Upper lobe of right lung (tissue), 1 donor: Measurements from ENCODE around the gene RNF144B. TPM values are rescaled to one million over a fixed set of nuclear protein-coding genes. Genes with fewer than 3 reads are reported as not detected.
"Not testable (repeated sequence)": the region's sequence is repeated elsewhere in the genome, so short reads cannot be mapped to it uniquely, and the experiment has no call there.

Experiments
- ATAC-seq: fragments of 200-7000 bp; cut with Tn5 transposase; one replicate; pipeline ENCODE4 v1.9.1; 2020; ENCODE audit warnings: mild to moderate bottlenecking, moderate library complexity
- DNase-seq: peaks from one replicate; pipeline ENCODE4 v3.0.0-alpha.2; 2020
- H3K27ac ChIP-seq: fragments of 200-600 bp; one replicate; pipeline ENCODE4 v1.8.0; 2022
- H3K27me3 ChIP-seq: fragments of 200-600 bp; one replicate; pipeline ENCODE4 v1.8.0; 2022; ENCODE audit warnings: mild to moderate bottlenecking
- H3K36me3 ChIP-seq: fragments of 200-600 bp; one replicate; pipeline ENCODE4 v1.8.0; 2022
- H3K4me1 ChIP-seq: fragments of 200-600 bp; one replicate; pipeline ENCODE4 v1.8.0; 2022
- H3K4me3 ChIP-seq: fragments of 200-600 bp; one replicate; pipeline ENCODE4 v1.8.0; 2022; ENCODE audit warnings: mild to moderate bottlenecking
- H3K9me3 ChIP-seq: fragments of 200-600 bp; one replicate; pipeline ENCODE4 v1.8.0; 2022
- intact Hi-C: fragments of 100-400 bp; cut with DNase I; formaldehyde crosslinking; loops from one replicate; pipeline ENCODE4 v1.11.0; 2022
- total RNA-seq: library from RNA; stranded (reverse); fragmentation: NEBNext Ultra II Directional; extraction: Animal tissue kit (Norgen Biotek cat#: 25700); gene quantifications from one replicate; pipeline ENCODE4 v1.2.1, GENCODE V29; 2021
- TF ChIP-seq, protein P1 (sequence below): fragments of 200-600 bp; IDR thresholded peaks from one replicate; pipeline ENCODE4 v1.8.0; 2022; ENCODE audit warnings: antibody characterized with exemption
- donor health status: DM: no; HTN: yes; CAD: no; lungs with severe emphysema.

RNF144B gene
- total RNA-seq, 1 donor from 2014 or later, result 82.4 TPM

DNA sequence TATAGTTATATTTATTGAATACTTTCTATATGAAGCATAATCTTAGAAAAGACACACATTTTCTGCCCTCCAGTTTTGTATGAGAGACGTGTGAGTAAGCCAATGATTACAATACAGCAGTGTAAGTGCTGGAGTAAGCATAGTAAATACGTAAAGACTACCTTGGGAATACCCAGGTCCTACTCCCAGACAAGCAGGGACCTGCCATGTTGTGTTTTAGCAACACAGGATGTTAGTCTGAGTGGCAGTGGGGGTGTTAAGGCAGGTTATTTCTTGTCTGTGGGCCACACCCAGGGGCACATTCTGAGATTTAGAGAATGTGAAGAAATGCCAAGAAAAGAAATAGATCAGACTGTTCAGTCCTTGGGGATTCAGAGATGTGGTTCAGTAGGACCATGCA is 34.3 kb upstream of the RNF144B start:
- Histone ChIP-seq H3K4me1 (peaks cover 13% of the 10 kb centered on the region), H3K4me3 (no peak overlapping the region), H3K9me3 (no peaks in the 10 kb centered on the region), H3K36me3 (no peaks in the 10 kb centered on the region), H3K27ac (no peak overlapping the region), H3K27me3 (no peaks in the 10 kb centered on the region)
- ATAC-seq, result no peak
- TF ChIP-seq, protein P1, sequence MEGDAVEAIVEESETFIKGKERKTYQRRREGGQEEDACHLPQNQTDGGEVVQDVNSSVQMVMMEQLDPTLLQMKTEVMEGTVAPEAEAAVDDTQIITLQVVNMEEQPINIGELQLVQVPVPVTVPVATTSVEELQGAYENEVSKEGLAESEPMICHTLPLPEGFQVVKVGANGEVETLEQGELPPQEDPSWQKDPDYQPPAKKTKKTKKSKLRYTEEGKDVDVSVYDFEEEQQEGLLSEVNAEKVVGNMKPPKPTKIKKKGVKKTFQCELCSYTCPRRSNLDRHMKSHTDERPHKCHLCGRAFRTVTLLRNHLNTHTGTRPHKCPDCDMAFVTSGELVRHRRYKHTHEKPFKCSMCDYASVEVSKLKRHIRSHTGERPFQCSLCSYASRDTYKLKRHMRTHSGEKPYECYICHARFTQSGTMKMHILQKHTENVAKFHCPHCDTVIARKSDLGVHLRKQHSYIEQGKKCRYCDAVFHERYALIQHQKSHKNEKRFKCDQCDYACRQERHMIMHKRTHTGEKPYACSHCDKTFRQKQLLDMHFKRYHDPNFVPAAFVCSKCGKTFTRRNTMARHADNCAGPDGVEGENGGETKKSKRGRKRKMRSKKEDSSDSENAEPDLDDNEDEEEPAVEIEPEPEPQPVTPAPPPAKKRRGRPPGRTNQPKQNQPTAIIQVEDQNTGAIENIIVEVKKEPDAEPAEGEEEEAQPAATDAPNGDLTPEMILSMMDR, result no peak
- no peak for DNase-seq
- intact Hi-C loops, result no loop called here

DNA sequence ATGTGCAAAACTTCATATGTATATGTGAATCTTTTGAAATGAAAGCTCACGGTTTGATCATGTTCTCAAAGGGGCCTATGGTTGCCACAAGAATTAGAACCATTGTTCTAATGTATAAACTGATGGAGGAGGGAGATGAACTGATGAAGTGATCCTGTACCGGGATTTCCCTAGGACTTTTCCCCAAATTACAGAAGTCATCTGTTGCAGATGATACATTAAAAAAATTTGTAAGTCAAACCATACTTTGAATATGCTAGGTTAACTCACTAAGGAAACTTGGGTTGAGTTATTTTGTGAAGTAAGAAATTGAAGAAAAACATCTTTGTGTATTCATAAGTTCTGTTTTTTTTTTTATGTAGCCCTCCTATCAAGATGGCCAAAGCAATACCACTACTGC is 33.9 kb upstream of the RNF144B start:
- ATAC-seq, result no peak
- TF ChIP-seq, protein P1, result no peak
- H3K4me3 ChIP-seq, result no peak overlapping the region
- intact Hi-C loops, result no loop called here
- H3K36me3 ChIP-seq, result no peaks in the 10 kb centered on the region
- DNase-seq, result no peak
- no peak overlapping the region for H3K27ac ChIP-seq
- no peaks in the 10 kb centered on the region for H3K27me3 ChIP-seq
- H3K9me3 ChIP-seq, result no peaks in the 10 kb centered on the region
- H3K4me1 ChIP-seq, result peaks cover 13% of the 10 kb centered on the region

DNA sequence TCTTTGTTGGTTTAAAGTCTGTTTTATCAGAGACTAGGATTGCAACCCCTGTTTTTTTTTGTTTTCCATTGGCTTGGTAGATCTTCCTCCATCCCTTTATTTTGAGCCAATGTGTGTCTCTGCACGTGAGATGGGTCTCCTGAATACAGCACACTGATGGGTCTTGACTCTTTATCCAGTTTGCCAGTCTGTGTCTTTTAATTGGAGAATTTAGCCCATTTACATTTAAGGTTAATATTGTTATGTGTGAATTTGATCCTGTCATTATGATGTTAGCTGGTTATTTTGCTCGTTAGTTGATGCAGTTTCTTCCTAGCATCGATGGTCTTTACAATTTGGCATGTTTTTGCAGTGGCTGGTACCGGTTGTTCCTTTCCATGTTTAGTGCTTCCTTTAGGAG is 29.6 kb upstream of the RNF144B start:
- H3K4me3 ChIP-seq, H3K4me1 ChIP-seq, H3K36me3 ChIP-seq, H3K27ac ChIP-seq, H3K9me3 ChIP-seq, ATAC-seq, DNase-seq, intact Hi-C loops, H3K27me3 ChIP-seq: not testable (repeated sequence)

DNA sequence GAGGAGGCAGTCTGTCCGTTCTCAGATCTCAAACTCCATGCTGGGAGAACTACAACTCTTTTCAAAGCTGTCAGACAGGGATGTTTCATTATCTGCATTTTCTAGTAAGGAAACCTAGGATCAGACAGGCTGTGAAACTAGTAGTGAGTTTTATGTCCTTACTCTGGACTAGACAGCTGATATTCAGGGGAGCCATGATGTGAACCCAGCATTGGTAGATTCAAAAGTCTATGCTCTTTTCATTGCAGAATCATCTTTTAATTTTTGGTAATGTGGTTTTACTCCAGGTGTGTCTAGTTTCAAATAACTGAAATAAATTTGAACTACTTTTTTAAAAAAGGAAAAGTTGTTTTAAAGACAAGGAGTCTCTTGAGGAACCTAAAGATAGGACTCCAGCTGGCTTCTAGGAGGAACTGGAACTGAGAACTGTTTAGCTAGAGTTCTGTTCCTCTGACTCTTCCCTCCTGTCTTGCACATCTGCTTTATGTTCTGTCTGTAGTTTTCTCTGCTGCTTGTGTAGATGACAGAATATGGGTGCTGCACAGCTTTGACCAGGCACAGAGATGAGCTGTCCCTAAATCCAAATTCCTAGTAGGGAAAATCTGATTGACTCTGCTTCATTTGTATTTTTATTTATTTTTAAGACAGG is 27.8 kb upstream of the RNF144B start:
- TF ChIP-seq, protein P1, result no peak
- intact Hi-C loops, result no loop called here
- ATAC-seq, result peak; percentile 55

DNA sequence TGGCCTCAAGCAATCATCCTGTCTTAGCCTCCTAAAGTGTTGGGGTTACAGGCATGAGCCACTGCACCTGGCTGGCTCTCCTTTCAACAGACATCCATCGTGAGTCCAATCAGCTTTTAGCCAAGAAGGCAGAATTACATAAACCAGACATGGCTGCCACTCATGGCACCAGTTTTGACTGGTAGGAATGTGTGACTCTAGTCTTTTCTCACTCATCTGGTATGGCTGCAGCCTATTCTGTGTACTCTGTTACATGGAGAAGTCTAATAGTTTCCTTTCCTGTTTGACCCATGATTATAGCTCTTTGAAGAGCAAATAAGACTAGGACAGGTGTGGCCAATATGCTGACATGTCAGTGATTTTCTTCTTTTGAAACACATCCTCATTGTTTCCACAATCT is 27.0 kb upstream of the RNF144B start:
- Histone ChIP-seq H3K9me3 (no peaks in the 10 kb centered on the region), H3K36me3 (no peaks in the 10 kb centered on the region), H3K27me3 (no peaks in the 10 kb centered on the region), H3K4me1 (peaks cover 8% of the 10 kb centered on the region), H3K27ac (no peak overlapping the region), H3K4me3 (no peak overlapping the region)
- ATAC-seq, result no peak
- TF ChIP-seq, protein P1, result no peak
- intact Hi-C loops, result no loop called here
- no peak for DNase-seq

More for the DNA sequence above, 27.8 kb upstream of the RNF144B start:
- Histone ChIP-seq H3K27me3 (no peaks in the 10 kb centered on the region), H3K9me3 (no peaks in the 10 kb centered on the region), H3K27ac (no peak overlapping the region), H3K36me3 (no peaks in the 10 kb centered on the region), H3K4me1 (peaks cover 8% of the 10 kb centered on the region), H3K4me3 (no peak overlapping the region)
- DNase-seq, result no peak

DNA sequence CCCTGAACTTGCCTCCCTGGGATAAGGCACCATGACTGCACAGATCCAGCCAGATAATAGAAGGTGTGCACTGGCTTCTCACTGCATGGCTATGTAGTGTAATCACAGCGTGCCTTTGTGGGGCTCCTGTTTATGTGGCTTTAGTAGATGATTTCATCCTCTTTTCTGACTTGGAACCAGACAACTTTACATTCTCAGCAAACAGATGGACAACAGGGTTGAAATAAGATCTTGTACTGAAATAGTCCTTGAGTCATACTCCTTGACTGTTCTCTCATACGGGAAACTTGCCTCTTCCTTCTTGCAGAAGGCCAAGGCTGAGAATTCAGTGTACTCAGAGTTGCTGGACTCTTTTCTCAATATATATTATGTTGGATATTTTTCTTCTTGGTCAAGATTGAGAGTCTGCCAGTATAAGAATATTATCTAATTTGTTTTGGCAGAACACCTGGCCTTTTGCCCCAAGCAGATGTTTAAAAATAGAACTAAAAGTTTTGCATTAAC is 25.0 kb upstream of the RNF144B start:
- intact Hi-C loops, result no loop called here
- TF ChIP-seq, protein P1, result no peak
- Histone ChIP-seq H3K4me3 (no peak overlapping the region), H3K9me3 (no peaks in the 10 kb centered on the region), H3K27me3 (no peaks in the 10 kb centered on the region), H3K4me1 (peaks cover 8% of the 10 kb centered on the region), H3K27ac (no peak overlapping the region), H3K36me3 (no peaks in the 10 kb centered on the region)
- no peak for ATAC-seq
- no peak for DNase-seq
